HG03060 (cell line): ENCODE data around the gene PTCH1.

Source experiments
- ATAC-seq: cut with Tn5 transposase; IDR thresholded peaks from one replicate; pipeline ENCODE4 v1.9.1; 2021; ENCODE audit warnings: low read depth, moderate number of reproducible peaks; ENCODE audit not compliant: unreplicated experiment

Gene PTCH1

DNA sequence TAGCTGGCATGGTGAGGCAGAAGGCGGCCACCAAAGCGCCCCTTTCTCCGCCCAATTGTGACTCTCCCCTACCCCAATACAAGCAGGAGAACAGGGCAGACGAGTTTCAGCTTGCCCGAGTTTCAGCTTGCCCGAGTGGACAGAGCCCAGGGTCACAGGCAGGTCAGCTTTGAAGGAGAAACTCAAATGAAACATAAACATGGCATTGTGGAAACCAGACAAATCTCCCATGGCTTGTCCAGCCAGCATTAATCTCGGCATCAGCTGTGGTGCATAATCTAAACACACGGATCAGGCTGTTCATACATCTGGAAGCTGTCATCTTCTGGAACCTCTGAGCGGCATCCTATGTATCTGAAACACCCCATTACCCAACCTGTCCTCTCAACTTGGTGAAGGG lies 16.9 kb downstream of the PTCH1 start:
- ATAC-seq, result no peak

DNA sequence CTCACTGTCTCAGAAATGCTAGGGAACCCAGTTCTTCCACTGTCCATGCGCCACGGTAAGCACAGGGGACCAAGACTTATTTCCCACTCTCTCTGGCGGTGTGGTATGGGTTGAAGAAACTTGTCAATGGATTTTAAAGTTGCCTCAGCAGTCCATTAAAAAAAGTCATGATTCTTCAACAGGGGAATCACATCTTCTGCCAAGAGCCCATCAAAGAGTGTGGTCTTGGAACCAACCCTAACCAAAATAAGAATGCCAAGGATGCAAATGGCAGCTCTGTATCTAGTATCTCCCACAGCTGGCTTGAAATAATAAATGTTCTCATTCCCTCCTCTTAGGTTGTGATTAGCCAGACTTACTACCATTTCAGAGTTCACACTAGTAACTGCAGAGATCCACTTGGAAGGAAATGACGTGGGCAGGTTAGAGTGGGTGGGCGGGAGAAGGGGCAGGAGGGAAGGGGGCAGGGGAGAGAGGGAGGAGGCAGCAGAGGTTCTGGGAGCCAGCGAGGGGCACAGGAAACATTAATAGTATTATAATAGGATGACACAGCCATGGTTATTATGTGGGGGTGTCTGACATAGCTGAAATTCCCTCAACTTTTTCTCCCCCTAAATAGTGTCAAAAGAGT lies 17.6 kb downstream of the PTCH1 start:
- ATAC-seq, result no peak

DNA sequence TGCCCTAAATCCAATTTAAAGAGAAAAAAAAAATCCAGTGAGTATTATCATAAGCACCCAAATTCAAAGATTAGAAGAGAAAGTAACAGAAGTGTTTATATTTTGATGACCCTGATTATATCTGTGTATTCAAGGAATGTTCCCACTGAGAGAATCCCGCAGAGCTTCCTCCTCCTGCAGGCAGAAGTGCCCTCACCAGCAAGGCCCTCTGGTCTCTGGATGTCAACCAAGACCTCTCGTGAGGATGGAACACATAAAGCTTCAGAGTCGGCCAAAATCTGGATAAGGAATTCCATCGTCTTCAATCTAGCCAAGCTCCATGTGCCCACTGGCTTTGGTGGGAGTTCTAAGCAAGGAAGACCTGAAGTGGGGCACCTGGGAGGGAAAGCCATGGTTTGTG lies 18.1 kb downstream of the PTCH1 start:
- ATAC-seq, result no peak

DNA sequence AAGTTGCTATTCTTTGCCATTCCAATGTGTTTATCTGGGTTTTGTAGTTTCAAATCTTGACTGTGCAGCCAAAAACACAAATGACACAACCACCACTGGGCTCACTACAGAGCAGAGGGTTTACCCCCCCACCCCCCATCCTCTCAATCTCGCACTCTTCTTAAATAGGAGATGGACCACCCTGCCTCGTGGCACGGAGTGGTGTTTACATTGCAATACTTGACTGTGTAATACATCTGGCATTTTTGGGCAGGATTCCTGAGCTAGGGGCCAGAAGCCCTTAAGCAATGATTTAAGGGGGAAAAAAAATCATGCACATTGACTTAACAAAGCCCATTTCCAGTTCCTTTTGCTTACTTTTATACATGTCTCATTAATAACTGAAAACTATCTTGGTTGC lies 19.0 kb downstream of the PTCH1 start:
- ATAC-seq, result no peak

GRCh38 chr9:95496687-95497086 lies 20.1 kb downstream of the PTCH1 start:
- ATAC-seq, result no peak

DNA sequence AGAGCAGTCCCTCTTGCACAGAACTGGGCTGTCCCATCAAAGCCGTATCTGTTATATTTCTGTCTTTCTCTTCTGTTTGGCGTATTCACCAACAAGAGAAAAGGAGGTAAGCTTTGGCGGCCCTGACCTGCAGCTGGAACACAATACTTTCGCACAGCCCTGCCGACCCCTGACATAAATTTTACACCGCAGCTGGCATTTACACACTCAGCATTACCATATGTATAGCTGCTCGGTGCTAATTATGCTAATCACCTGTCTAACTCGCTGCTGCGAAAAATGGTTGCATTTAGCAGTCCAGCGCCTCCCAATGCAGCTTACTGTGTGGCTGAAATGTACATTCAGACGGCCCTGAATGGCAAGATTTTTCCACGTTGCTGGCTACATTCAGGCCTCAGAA lies 20.8 kb downstream of the PTCH1 start:
- no peak for ATAC-seq

- ATAC-seq, result no peak
Observed at GRCh38 chr9:95495529-95495928, 21.2 kb downstream of the PTCH1 start.

GRCh38 chr9:95494416-95495371 lies 22.1 kb downstream of the PTCH1 start:
- ATAC-seq, result no peak

- ATAC-seq, result no peak
Observed at GRCh38 chr9:95494022-95494415, 22.8 kb downstream of the PTCH1 start.

GRCh38 chr9:95493402-95493801 lies 23.4 kb downstream of the PTCH1 start:
- ATAC-seq, result no peak

- ATAC-seq, result no peak
Observed at GRCh38 chr9:95491543-95492320, 25.0 kb downstream of the PTCH1 start.

- ATAC-seq, result no peak
Observed at GRCh38 chr9:95488954-95489353, 27.8 kb downstream of the PTCH1 start.

DNA sequence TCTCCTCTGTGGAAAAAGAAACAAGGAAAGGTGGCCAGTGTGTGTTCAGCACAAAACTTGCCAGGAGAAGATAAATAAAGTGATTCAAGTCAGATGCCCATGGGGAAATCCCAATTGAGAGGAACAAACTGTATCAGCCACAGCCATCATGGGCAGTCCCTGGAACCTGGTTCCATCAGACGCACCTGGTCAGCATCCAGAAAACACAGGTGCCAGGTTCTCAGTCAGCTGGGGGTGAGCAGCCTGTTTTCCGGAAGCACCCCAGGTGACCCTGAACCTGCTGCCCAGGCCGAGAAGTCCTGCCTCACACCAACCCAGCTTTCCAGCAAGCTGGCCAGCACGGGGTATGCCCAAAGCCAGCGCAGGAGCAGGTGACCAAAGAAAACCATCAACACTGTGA lies 30.5 kb downstream of the PTCH1 start:
- no peak for ATAC-seq

DNA sequence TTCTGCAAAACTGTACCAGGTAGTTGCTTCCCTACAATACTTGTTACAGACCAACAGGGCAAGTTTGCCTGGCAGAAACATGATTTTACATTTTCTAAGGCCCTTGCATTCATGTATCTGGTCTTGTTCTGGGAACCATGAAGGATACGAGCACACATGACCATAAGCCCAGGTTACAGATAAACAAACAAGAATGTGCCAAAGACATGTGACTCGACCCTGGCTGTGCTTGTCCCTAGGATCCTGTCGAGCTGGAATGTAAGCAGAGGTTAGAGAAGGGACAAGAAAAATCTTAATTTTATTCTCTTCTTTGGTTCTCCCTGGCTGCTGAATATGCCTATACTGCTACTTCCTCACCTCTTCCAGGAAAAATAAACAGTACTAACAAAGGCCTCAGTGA lies 32.5 kb downstream of the PTCH1 start:
- no peak for ATAC-seq

GRCh38 chr9:95483431-95483830 lies 33.3 kb downstream of the PTCH1 start:
- no peak for ATAC-seq

GRCh38 chr9:95482621-95483020 lies 34.1 kb downstream of the PTCH1 start:
- ATAC-seq, result no peak

DNA sequence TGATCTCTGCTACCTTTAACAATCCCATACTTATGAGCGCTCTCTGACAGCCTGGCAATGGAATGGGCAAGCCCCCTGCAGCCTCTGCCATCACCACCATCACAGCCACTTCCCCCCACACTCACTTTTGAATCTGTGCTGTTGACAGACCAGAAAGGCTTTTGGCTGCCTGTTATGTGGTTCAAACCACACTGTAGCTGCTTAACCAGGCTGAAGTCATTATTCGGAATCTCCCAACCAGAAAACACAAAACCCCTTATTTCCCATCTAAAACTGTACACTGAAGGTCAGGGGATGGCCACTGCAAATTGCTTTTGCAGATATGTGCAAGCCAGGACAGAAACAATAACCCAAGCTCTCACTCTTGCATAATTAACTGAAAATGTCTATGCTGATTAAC lies 35.8 kb downstream of the PTCH1 start:
- ATAC-seq, result no peak

DNA sequence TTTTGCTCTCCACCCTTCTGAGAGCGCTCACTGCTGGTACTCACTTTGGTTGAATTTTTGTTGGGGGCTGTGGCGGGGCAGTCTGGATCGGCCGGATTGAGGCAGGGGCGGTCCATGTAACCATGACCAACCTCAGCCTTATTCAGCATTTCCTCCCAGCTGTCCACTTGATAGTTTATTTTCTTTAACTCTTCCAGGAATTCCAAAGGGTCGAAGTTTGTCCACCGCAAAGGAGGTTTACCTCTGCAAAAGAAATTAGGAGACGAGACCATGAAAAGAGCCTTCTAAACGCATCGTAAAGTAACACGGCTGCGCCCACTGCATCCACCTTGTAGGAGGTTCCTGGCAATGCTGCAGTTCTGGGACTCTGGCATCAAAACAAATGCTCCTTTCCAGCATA lies 36.4 kb downstream of the PTCH1 start:
- ATAC-seq, result no peak

- no peak for ATAC-seq
Observed at GRCh38 chr9:95479330-95479729, 37.4 kb downstream of the PTCH1 start.

DNA sequence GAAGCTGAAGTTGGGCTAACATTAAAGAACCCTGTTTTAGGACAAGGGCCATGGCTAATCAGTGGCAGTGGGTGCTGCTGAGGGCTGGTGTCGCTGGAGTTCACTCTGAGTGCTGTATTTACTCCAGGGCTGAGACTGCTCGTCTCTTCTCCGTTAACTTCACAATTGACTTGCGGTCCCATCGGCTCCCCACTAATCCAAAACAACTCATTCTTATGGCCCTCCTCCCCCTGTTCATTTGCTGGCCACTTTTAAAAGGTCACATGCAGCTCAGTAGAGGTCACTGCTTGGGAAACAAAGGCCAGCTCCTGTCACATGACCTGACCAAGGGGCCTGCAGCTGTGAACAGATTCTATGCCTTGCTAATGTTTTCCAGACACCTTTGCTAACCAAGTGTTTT lies 38.4 kb downstream of the PTCH1 start:
- no peak for ATAC-seq

- no peak for ATAC-seq
Observed at GRCh38 chr9:95477885-95478284, 38.9 kb downstream of the PTCH1 start.
